Activated naive CD4-positive, alpha-beta T cell treated with anti-CD3 and anti-CD28 coated beads for 36 hours (primary cell): ENCODE data around the gene RNU7-1. TPM values are rescaled to one million over a fixed set of nuclear protein-coding genes. Genes with fewer than 3 reads are reported as not detected.

ENCODE experiments used
- CTCF ChIA-PET: fragments of 350-600 bp; sonication (Branson Sonifier 250); formaldehyde crosslinking; loops from one replicate; lab custom pipeline; 2021; ENCODE audit warnings: antibody characterized with exemption; lab: Charles Lee
- DNase-seq: peaks from one replicate; pipeline ENCODE4 v3.0.0-alpha.2; 2020
- H3K27ac Mint-ChIP-seq: one replicate; pipeline ENCODE4 v1.8.0; 2021; ENCODE audit warnings: mild to moderate bottlenecking, mixed read lengths
- H3K27me3 Mint-ChIP-seq: one replicate; pipeline ENCODE4 v1.8.0; 2021; ENCODE audit warnings: low read depth, mixed read lengths
- H3K36me3 Mint-ChIP-seq: one replicate; pipeline ENCODE4 v1.8.0; 2021; ENCODE audit warnings: low read depth, mixed read lengths
- H3K4me1 Mint-ChIP-seq: one replicate; pipeline ENCODE4 v1.8.0; 2021; ENCODE audit warnings: low read depth, mixed read lengths
- H3K4me3 Mint-ChIP-seq: one replicate; pipeline ENCODE4 v1.8.0; 2021; ENCODE audit warnings: mild to moderate bottlenecking, moderate library complexity, mixed read lengths
- H3K9me3 Mint-ChIP-seq: one replicate; pipeline ENCODE4 v1.8.0; 2021; ENCODE audit warnings: mixed read lengths
- intact Hi-C: fragments of 100-400 bp; cut with micrococcal nuclease; formaldehyde crosslinking; loops from one replicate; pipeline ENCODE4 v1.15.1; 2023
- total RNA-seq, 2 experiments: library from RNA; stranded (reverse); gene quantifications; one replicate each; pipeline ENCODE4 v1.2.3, GENCODE V29; 2021

Gene RNU7-1
- total RNA-seq, 2 experiments from 2014 or later, result not detected

- Mint-ChIP-seq H3K36me3 (peaks cover 24% of the 10 kb centered on the region), H3K4me3 (no peak overlapping the region), H3K4me1 (peaks cover 72% of the 10 kb centered on the region), H3K27ac (peak overlapping the region; percentile 39), H3K9me3 (no peaks in the 10 kb centered on the region), H3K27me3 (no peaks in the 10 kb centered on the region)
- CTCF ChIA-PET, result interaction anchor here (1.0 to 1.1 kb wide), 2 partner anchors 9 to 63 kb away, joined by 3 to 5 read pairs; no protein-coding TSS in a partner anchor
- no peak for DNase-seq
- intact Hi-C loops, result no loop called here
Observed at GRCh38 chr12:6932766-6933165, 10.8 kb upstream of the RNU7-1 start.

- Mint-ChIP-seq H3K4me1 (peaks cover 70% of the 10 kb centered on the region), H3K9me3 (no peaks in the 10 kb centered on the region), H3K27ac (peak overlapping the region; percentile 67), H3K36me3 (peaks cover 24% of the 10 kb centered on the region), H3K4me3 (no peak overlapping the region), H3K27me3 (no peaks in the 10 kb centered on the region)
- DNase-seq, result no peak
- CTCF ChIA-PET, result interaction anchor here (0.6 to 2.4 kb wide), 4 partner anchors 9 to 470 kb away, joined by 3 to 17 read pairs (median 6); no protein-coding TSS in a partner anchor
- intact Hi-C loops, result no loop called here
Observed at GRCh38 chr12:6934110-6934509, 9.5 kb upstream of the RNU7-1 start.

GRCh38 chr12:6935371-6936193, 8.0 kb upstream of the RNU7-1 start:
- H3K27me3 Mint-ChIP-seq, result no peaks in the 10 kb centered on the region
- no peak for DNase-seq
- peaks cover 26% of the 10 kb centered on the region for H3K36me3 Mint-ChIP-seq
- no peaks in the 10 kb centered on the region for H3K9me3 Mint-ChIP-seq
- peak overlapping the region; percentile 92 for H3K4me3 Mint-ChIP-seq
- H3K27ac Mint-ChIP-seq, result peak overlapping the region; percentile 96
- intact Hi-C loops, result no loop called here
- H3K4me1 Mint-ChIP-seq, result peaks cover 58% of the 10 kb centered on the region
- CTCF ChIA-PET, result interaction anchor here (0.6 to 4.8 kb wide), 7 partner anchors 10 to 108 kb away, joined by 3 to 43 read pairs (median 5); no protein-coding TSS in a partner anchor

- peak overlapping the region; percentile 96 for H3K27ac Mint-ChIP-seq
- H3K36me3 Mint-ChIP-seq, result peaks cover 27% of the 10 kb centered on the region
- no peak for DNase-seq
- H3K4me3 Mint-ChIP-seq, result peak overlapping the region; percentile 92
- intact Hi-C loops, result no loop called here
- H3K27me3 Mint-ChIP-seq, result no peaks in the 10 kb centered on the region
- H3K9me3 Mint-ChIP-seq, result no peaks in the 10 kb centered on the region
- CTCF ChIA-PET, result interaction anchor here (0.6 to 4.8 kb wide), 4 partner anchors 11 to 107 kb away, joined by 3 to 43 read pairs (median 4); no protein-coding TSS in a partner anchor
- H3K4me1 Mint-ChIP-seq, result peaks cover 53% of the 10 kb centered on the region
Observed at GRCh38 chr12:6936194-6936635, 7.4 kb upstream of the RNU7-1 start.

- Mint-ChIP-seq H3K9me3 (no peaks in the 10 kb centered on the region), H3K27ac (peak overlapping the region; percentile 96), H3K36me3 (peaks cover 27% of the 10 kb centered on the region), H3K27me3 (no peaks in the 10 kb centered on the region), H3K4me1 (peaks cover 50% of the 10 kb centered on the region), H3K4me3 (peak overlapping the region; percentile 92)
- CTCF ChIA-PET, result interaction anchor here (0.7 to 4.8 kb wide), 8 partner anchors 8 to 65 kb away, joined by 3 to 43 read pairs (median 6); partner anchors contain the start of gene SPSB2
- intact Hi-C loops, result no loop called here
- peak; percentile 73 for DNase-seq
Observed at GRCh38 chr12:6936636-6937480, 6.8 kb upstream of the RNU7-1 start.

- H3K4me1 Mint-ChIP-seq, result peaks cover 47% of the 10 kb centered on the region
- CTCF ChIA-PET, result interaction anchor here (0.6 to 4.8 kb wide), 18 partner anchors 8 to 308 kb away, joined by 3 to 43 read pairs (median 5); partner anchors contain the start of genes PTPN6, SPSB2 and TPI1
Observed at GRCh38 chr12:6937481-6938352, 5.9 kb upstream of the RNU7-1 start.

GRCh38 chr12:6938353-6939190, 5.0 kb upstream of the RNU7-1 start:
- H3K4me3 Mint-ChIP-seq, result peak overlapping the region; percentile 92
- peaks cover 26% of the 10 kb centered on the region for H3K36me3 Mint-ChIP-seq
- no peak for DNase-seq
- no peaks in the 10 kb centered on the region for H3K27me3 Mint-ChIP-seq
- no peaks in the 10 kb centered on the region for H3K9me3 Mint-ChIP-seq
- intact Hi-C loops, result loop anchor here (1.0 kb wide), 4 partner anchors 14 to 86 kb away; partner anchors contain the start of genes EMG1, PHB2, SPSB2 and USP5
- H3K4me1 Mint-ChIP-seq, result peaks cover 41% of the 10 kb centered on the region
- CTCF ChIA-PET, result interaction anchor here (1.0 to 4.8 kb wide), 14 partner anchors 9 to 309 kb away, joined by 3 to 43 read pairs (median 5); partner anchors contain the start of genes PTPN6, SPSB2 and TPI1
- H3K27ac Mint-ChIP-seq, result peak overlapping the region; percentile 96

More at GRCh38 chr12:6937481-6938352, 5.9 kb upstream of the RNU7-1 start:
- intact Hi-C loops, result loop anchor here (1.0 kb wide), 4 partner anchors 13 to 85 kb away; partner anchors contain the start of genes EMG1, PHB2, SPSB2 and USP5
- H3K9me3 Mint-ChIP-seq, result no peaks in the 10 kb centered on the region
- H3K27me3 Mint-ChIP-seq, result no peaks in the 10 kb centered on the region
- DNase-seq, result peak; percentile 96
- peak overlapping the region; percentile 96 for H3K27ac Mint-ChIP-seq
- H3K36me3 Mint-ChIP-seq, result peaks cover 28% of the 10 kb centered on the region
- H3K4me3 Mint-ChIP-seq, result peak overlapping the region; percentile 92

- H3K4me1 Mint-ChIP-seq, result peaks cover 37% of the 10 kb centered on the region
- H3K27me3 Mint-ChIP-seq, result no peaks in the 10 kb centered on the region
- peaks cover 26% of the 10 kb centered on the region for H3K36me3 Mint-ChIP-seq
- no peak overlapping the region for H3K4me3 Mint-ChIP-seq
- H3K9me3 Mint-ChIP-seq, result no peaks in the 10 kb centered on the region
- CTCF ChIA-PET, result interaction anchor here (0.9 to 4.8 kb wide), 4 partner anchors 8 to 67 kb away, joined by 4 to 43 read pairs (median 11); no protein-coding TSS in a partner anchor
- H3K27ac Mint-ChIP-seq, result peak overlapping the region; percentile 96
- DNase-seq, result no peak
- intact Hi-C loops, result no loop called here
Observed at GRCh38 chr12:6939191-6939540, 4.5 kb upstream of the RNU7-1 start.

- Mint-ChIP-seq H3K27ac (peak overlapping the region; percentile 30), H3K9me3 (no peaks in the 10 kb centered on the region), H3K4me3 (no peak overlapping the region), H3K36me3 (peaks cover 16% of the 10 kb centered on the region), H3K27me3 (no peaks in the 10 kb centered on the region), H3K4me1 (peaks cover 32% of the 10 kb centered on the region)
- CTCF ChIA-PET, result interaction anchor here (1.0 kb wide), 1 partner anchor 11 kb away, joined by 3 read pairs; no protein-coding TSS in a partner anchor
- intact Hi-C loops, result loop anchor here (5.0 kb wide), 1 partner anchor 246 kb away; the partner anchor contains the start of gene PEX5
- DNase-seq, result no peak
Observed at GRCh38 chr12:6941267-6941666, 2.3 kb upstream of the RNU7-1 start.

- DNase-seq, result no peak
- CTCF ChIA-PET, result interaction anchor here (11.8 kb wide), 1 partner anchor 19 kb away, joined by 397 read pairs; no protein-coding TSS in a partner anchor
- Mint-ChIP-seq H3K27ac (no peak overlapping the region), H3K36me3 (peaks cover 12% of the 10 kb centered on the region), H3K9me3 (no peaks in the 10 kb centered on the region), H3K27me3 (no peaks in the 10 kb centered on the region), H3K4me3 (no peak overlapping the region), H3K4me1 (peaks cover 28% of the 10 kb centered on the region)
- intact Hi-C loops, result loop anchor here (5.0 kb wide), 1 partner anchor 246 kb away; the partner anchor contains the start of gene PEX5
Observed at GRCh38 chr12:6941782-6942181, 1.8 kb upstream of the RNU7-1 start.
